ENCODE results near the gene CSMD2.

The CSMD2 gene

DNA sequence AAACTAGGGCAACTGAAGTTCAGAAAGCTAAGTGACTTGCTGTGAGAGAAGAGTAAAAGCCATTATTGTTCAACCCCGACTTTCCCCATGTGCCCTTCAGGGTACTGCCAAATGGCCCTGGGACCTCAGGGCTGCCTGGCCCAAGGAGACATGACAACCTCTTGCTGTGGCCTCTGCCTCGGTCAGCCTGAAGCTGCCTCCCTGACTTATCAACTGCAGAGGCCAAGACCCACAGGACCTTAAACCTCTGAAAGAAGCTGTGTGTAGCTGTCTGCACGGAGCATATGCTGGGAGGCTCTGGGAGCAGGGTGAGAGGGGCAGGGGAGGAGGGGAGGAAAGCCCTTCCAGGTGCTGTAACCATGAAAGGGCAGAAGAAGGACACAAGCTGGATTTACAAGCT is 265.3 kb downstream of the CSMD2 start:
- DNase-seq (ENCODE audit: low spot score): no peak

DNA sequence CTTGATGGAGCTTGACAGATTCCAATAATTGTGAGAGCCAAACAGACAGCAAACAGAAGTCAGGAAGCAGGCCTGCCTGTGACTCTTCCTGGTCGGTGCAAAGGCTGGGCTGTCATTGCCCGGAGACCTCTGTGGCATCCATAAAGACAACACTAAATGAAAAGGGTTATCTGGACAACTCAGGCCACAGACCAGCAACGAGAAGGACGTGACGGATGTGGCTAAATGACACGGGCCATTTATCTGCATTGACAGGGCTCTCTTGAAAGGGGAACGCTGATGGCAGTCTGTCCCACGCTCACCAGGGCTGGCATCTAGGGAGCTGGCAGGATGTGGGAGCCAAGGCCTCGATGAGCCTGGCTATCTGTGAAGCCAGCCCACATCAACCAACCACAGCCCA is 266.1 kb downstream of the CSMD2 start:
- no peak for DNase-seq (ENCODE audit: low spot score)

DNA sequence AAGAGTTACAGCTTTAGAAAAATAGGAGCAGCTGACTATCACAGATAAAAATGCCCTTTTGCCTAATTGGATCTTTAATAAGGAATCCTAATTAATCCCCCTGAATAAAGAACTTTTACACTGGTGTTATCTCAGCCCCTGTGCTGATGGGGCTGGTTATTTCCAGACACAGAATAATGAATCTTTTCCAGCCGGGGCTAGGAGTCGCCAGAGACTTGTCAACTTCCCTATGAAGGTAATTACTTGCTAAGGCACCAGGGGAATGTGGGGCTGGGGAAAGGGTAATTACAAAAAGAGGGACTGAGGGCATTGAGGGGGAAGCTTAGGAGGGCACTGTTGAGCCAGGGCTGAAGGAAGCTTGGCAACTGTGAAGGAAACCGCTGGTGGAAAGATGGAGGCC is 266.6 kb downstream of the CSMD2 start:
- no peak for DNase-seq (ENCODE audit: low spot score)

DNA sequence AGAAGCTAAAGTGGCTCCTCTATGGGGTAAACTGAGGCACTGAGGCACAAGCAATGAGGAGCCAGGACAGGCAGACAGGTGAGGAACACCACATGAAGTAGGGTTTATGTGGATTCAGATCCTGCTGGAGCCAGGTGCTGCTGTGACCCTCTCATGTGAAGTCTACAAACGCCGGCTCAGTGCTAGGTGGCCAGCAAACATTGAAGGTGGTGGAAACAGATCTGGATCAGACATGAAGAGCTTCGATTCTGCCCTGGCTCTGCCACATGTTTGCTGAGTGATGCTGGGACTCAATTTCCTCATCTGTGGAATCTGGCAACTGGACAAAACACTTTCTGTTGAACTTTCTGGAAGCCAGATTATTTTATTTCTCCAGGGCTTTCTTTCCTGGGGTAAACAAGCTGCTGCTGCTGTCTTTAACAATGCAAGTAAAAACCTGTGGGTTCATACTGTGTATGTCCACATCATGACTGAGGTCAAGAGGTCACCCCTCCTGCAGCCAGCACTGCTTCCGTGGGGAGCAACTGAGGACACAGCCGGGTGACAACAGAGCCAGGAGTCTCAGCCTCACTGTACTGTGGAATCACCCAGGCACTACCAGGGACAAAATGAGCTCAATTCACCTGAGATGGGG is 267.8 kb downstream of the CSMD2 start:
- DNase-seq (ENCODE audit: low spot score): no peak

DNA sequence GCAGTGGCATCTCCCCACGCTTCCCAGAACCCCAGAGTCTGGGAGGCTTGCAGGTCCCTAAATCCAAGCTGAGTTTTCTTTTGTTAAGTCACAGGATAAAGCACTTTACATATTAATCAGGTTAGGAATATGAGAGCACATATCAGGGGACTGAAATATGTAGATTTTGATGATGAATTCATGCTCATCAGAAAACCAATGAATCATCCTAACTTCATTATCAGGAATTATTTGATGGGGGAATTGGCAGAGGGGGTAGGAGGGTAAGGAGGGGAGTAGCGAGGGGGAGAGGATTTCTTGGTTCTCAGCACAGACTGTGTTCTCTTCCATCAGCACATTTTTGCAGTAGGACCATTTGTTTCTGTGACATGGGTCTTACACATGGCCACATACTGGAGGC is 269.1 kb downstream of the CSMD2 start:
- DNase-seq (ENCODE audit: low spot score): no peak

DNA sequence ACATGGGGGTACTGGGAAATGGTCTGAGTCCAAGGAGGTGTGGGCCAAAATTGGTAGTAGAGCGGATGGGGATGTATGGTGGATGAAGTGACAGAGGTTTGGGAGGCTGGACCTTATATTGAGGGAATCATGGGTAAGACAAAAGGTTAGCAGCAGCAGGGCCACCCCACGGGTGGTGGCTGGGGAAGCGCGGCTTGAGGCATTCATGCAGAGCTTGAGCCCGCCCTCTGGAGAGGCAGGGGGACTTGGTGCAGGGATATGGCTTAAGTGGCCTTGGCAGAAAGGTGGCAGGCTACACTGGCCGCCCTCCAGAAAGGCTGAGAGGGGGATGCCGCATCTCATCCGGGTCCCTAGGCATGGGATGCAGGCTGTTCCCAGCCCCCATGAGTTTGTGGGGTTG is 269.6 kb downstream of the CSMD2 start:
- DNase-seq (ENCODE audit: low spot score): no peak

DNA sequence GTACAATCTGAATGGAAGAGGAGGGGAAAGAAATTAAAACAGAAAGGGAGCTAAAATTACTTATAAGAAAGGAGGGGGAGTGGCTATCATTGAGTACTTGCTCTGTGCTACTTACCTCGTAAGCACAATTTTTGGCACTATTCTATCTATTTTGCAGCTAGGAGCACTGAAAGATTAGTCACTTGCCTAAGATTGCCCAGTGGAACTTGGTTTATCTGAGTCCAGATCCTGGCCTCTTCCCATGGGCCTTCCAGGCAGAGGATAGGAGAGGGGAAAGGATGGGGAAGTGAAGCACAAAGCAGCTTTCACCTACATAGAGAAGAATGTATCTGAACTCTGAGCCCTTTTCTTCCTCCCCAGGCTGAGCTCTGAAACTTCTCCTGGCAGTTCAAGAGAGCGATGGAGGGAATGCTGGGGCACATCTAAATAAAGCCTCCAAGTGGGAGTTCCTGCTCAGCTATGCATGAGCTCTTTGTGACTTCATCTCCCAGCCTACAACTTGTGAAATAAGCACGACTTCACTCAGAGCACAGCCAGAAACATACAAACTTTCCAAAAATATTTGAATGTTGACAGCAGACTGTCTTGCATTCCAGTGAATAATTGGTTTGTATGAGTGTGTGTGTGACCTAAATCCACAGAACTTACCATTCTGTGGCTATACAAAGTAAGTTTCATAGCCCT is 271.7 kb downstream of the CSMD2 start:
- DNase-seq (ENCODE audit: low spot score): no peak

DNA sequence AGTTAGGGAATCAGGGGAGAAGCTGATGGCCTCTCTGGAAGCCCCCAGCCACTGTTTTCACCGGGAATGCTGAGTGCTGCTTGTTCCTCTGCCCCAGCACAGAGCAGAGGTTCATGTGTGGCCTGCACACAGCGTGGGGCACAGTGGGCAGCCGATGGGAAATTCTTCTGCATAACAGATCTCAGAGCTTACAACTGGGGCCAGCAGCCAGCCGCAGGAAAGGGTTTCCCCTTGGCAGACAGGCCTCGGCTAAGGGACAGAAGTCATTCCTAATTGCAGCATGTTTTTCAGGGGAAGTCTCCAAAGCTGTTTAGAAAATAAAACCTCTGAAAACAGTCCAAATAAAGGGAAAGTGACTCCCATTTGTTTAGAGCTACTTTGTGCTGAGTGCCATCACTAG is 278.5 kb downstream of the CSMD2 start:
- DNase-seq (ENCODE audit: low spot score): no peak

DNA sequence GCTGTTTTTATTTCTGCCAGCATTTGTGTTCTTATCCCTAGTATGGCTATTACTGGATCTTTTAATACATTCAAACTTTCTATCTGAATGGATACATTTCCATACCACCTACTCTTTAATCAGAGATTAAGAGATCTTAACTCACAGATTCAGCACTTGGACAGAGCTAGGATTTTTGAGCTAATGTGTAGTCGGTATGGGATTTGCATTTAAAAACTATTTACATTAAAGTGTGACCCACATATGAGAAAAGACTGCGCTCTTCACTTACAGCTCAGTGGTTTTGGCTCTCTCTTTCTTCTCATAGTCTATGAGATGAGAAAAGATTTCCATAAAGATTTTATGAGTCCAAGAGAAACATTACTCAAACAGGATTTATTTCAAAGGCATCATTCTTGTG is 284.7 kb downstream of the CSMD2 start:
- no peak for DNase-seq (ENCODE audit: low spot score)

DNA sequence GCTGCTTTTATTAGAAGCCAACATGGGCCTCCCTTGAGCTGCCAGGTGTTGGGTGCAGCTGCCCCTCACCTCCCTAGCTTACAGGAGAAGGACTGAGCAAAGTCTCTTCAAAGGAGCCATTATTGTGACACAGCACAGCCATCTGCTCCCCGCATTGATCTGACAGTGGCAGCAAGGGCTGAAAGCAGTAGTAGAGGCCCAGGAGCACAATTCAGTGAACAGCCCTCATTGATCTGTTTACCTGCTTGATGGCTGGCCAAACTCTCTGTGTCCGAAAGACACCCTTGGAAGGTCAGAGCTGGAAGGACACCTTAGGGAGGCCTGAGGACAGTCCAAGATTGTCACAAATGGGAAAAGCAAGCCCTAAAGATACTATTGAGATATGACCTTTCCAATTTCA is 286.6 kb downstream of the CSMD2 start:
- no peak for DNase-seq (ENCODE audit: low spot score)

DNA sequence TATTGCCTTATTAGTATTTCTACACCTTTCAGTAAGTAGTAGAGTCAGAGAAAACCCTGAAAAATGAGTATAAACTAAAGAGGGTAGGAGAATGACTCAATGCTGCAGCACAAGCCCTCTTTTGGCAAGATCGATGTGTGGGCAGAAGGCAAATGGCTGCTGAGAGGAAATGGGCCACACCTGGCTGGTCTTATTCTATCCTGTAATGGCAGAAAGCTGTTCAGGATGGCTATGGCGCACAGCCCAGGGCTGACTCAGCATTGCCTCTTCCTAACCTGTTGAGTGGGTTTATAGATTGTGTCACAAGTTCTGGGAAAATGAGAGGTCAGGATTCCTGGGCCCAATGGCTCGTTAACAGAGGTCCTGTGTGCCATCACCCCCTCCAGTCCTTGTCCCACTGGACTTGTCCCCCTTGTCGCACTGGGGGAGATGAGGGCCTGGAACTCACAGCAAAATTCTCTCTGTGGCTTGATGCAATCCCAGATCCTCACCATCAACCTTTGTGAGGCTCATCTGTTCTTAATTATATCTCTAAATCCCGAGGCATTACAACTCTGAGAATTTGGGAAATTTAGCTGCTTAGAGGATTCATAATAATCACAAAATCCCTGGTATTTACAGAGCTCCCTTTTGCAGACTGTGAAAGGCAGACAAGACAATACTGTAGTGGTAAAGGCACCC is 287.9 kb downstream of the CSMD2 start:
- DNase-seq (ENCODE audit: low spot score): no peak

DNA sequence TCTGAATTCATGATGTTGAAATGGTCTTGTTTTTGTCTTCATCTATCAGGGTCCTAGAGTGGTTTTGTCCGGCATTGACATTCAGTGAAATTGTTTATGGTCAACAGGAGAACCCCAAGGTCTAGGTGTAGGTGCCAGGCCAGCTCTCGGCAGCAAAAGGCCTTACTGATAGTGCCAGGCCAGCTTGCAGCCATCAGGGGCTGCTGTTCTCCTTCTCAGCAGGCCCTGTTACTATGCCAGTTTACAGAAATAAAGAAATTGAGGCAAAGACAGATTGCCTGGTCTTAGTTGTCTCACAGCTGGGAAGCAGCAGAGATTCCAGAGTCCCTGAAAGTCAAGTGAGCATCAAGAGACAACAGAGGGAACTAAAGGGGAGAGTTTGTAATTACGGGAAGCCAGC is 289.2 kb downstream of the CSMD2 start:
- no peak for DNase-seq (ENCODE audit: low spot score)

DNA sequence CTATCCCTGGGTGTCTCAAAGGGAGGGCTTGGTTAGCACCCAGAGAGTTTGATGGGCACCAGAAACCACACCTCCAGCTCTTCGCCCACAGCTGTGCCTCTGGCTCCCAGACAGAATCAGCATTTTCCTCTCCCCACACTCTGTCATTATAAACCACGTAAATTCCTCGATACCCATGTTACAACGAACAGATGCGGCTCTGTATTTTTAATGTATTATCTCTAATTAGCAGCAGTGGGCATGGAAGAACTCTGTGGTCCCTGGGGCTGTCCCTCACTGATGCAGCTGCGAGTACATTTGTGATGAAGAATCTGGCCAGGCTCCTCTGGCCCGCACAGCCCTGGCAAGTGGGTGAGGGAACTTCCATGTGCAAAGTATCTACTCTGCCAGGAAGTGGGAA is 290.4 kb downstream of the CSMD2 start:
- DNase-seq (ENCODE audit: low spot score): no peak

DNA sequence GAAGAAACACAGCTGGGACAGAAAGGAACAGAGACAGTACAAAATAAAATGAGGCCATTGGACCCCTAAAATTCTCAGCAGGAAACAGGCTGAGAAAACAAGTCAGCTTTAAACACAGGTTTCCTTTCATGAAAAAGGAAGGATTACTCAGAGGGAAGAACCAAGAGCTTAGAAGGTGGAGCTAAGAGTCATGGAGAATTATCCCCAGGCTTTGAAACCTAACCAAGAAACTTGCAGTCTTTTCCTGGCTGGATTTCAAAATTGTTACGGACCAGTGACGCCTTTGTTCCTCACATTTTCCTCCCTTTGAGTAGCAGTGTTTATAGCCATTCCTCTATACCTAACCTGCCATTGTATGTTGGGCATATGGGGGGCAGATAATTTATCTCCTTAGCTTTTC is 292.3 kb downstream of the CSMD2 start:
- DNase-seq (ENCODE audit: low spot score): no peak

DNA sequence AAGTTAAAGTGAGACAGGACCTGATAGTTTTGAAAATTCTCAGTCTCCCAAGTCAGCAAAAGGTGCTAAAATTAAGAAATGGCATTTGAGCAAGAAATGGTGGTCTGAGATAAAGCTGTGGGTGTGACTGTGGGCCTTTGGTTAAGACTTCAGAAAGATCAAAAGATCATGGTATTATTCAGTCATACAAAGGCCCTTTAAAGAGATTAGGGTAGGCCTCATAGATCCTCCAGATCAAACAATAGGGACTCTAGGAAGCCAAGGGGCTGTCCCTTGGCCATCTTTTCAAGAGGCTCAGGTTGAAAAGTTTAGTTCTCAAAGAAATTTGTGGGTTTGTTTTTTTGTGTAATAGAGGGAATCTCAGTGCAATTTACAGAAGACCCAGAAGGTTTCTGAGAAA is 292.8 kb downstream of the CSMD2 start:
- DNase-seq (ENCODE audit: low spot score): no peak

DNA sequence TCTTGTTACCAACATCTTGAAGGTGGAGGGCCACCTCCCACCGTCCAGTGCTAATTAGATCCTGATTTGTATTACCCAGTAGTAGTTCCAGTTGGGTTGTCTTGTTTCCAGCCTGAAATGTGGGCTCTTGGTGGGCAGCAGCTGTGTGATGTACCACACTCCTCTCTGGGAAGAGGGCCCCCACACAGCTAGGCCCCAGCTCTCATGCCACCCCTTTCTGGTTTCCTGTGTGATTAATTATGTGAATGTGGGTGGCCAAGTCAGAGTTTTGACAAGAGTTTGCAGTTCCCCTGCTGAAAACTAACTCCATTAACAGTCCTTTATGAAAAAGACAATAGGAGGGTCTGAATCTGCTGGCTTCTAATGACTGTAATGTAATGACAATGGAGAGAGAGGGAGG is 297.3 kb downstream of the CSMD2 start:
- no peak for DNase-seq (ENCODE audit: low spot score)

DNA sequence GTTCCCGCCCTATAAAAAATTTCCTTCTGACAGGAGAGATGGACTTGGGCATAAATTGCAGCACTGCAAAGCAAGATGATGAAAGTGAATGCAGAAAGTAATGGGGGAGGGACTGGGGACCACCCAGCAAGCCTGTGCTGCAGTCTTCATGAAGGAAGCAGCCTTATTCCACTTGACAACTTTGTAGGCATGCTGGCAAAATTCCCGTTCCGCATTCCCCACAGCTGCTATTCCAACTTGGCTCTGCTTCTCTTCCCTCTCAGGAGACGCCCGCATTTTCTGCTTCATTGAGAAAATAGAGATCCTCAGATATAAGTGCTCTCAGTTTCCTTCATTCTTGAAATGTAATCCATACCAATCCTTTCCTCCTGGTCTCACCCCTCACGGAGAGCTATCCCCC is 298.7 kb downstream of the CSMD2 start:
- DNase-seq (ENCODE audit: low spot score): no peak

DNA sequence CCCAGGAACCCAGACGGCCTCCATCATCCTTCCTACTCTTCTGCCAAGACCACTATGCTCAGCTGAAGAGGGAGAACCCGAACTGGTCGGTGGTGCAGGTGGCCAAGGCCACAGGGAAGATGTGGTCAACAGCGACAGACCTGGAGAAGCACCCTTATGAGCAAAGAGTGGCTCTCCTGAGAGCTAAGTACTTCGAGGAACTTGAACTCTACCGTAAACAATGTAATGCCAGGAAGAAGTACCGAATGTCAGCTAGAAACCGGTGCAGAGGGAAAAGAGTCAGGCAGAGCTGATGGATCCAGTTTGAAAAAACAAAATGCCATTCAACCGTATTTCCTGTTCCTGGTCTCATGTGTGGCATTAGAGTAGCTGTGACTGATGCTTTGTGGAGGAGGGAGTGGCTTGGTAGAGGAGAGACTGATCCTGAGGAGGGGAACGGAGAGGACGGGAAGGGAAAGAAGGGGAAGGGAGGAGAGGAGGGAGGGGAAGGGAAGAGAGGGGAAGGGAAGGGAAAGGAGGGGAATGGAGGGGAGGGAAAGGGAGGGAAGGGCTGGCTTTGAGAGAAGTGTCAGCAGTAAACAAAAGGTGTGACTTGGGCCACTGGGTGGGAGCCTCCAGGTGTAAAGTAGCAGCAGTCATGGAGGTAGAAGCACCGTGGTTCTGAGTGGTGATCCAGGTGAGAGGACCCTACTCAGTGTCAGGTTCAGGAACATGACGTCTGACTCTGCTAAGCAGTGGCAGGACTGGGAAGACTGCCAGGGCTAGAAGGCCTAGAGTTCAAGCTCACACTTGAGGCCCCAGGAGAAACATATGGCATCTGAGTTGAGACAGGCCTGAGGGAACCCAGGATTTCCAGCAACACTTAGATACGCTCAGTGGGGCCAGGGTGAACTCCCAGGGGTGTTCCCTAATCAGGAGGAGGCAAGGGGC is 300.3 kb downstream of the CSMD2 start:
- DNase-seq (ENCODE audit: low spot score): no peak

DNA sequence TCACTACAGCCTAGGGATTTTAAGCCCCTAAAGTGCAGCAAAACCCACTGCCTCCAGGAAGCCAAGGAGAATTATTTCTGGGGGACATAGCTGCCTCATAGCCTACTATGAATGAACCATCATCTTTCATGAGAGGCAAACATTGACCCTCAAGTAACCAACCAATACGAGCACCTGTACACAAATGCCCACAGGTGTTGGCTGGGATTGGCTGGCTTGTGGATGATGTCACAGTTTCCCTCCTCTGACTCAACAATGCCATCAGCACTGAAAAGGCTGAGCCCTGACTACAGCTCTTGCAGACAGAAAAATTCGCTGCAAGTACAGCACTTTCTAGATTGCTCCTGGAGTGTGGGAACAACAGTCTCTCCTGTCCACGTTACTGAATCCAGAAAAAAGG is 301.3 kb downstream of the CSMD2 start, which contains the start of gene HMGB4:
Gene HMGB4 (plus strand): TSS at position 301 of the 400 bp plus-strand sequence. CDS start 113 bp downstream, outside the sequence.
- no peak for DNase-seq (ENCODE audit: low spot score)

DNA sequence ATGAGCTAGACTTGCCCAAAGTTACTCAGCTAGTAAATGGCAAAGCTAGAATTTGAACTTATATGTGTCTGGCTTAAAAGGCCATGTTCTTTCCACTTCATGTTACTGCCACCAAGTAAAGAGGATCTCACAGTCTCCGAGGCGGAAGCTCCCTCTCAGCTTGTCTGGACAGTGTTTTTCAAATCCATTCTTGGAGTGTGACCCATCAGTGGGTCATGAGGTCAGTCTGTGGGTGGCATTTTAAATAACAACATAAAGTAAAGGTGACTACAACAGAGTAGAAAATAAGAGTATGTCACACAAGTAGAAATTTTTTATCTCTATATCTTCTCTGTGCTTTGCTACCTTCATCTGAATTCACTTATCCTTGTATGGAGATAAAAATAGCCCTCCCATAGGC is 304.4 kb downstream of the CSMD2 start:
- no peak for DNase-seq (ENCODE audit: low spot score)

DNA sequence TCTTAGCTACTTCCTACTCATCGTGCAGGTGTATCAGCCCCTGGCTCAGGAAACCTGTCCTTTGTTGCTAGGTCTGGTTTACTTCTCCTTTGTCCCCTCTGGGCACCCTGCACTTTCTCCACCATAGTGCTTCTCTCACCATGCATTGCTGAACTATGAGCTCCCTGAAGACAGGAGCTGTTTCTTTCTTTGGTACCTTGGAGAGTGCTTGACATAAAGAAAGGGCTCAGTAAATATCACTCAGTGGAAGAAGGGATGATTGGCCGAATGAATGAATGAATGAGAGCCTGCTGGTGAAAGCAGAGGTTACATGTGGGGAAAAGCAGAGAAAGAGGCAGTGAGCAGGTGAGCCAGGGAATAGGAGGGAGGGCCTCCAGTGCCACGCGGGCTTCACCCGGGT is 310.9 kb downstream of the CSMD2 start:
- no peak for DNase-seq (ENCODE audit: low spot score)

DNA sequence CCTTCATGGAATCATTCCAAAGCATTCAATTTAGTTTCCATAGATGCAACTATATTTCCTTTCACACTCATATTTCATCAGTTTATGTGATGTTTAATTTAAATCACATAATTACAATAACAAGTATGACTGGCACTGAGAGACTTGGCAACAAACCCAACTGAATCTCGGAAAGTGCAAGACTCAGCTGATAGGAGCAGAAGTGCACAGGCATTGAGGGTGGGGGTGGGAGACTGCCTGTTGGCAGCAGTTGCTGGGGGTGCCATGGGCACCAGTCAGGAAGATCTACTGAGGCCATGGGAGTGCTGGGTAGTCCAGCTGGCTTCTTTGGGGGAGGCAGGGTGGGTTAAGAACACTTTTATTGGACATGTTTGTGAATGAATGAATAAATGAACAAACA is 311.6 kb downstream of the CSMD2 start:
- DNase-seq (ENCODE audit: low spot score): no peak
